A549 treated with RU486 at 1 μM for 4 hours (cell line): ENCODE data around the gene CPT1A. TPM values are rescaled to one million over a fixed set of nuclear protein-coding genes. Genes with fewer than 3 reads are reported as not detected.

Experiments used
- total RNA-seq: library from RNA; stranded (reverse); fragments of 200-300 nt; extraction: Qiagen RNA extraction; gene quantifications from 5 replicates; pipeline ENCODE4 v1.2.3, GENCODE V29; 2022; ENCODE audit warnings: low read depth

The CPT1A gene
- total RNA-seq = 34.6 to 42.8 TPM (median 39.2 TPM) in 5 replicates

DNA sequence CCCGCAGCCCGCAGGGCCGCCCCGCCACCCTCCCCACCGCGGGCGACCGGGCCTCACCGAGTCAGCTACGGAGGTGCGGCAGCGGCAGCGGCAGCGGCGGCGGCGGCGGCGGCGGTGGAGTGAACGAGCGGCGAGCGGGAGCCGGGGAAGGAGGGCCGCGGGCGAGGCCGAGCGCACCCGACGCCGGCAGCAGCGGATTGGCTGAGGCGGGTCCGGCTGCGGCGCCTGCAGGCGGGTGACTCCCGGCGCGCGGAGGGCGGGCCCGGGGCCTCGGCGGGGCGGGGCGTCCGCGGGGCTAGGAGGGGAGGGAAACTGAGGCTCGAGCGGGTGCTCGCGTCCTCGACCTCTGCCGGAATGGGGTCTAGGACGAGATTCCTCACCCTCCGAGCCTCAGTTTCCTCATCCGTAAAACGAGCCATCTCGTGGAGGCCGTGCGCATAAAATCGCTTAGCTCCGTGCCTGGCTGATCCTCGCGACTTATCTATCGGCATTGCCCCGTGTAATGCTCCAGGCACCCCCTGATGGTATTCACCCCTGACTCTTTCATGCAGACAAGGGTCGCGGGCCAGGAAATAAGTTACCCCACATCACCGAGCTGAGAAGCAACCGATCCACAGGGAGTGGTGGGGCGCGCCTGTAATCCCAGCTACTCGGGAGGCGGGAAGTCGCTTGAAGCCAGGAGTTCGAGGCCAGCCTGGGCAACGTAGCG lies at the start of gene CPT1A:
Gene CPT1A (minus strand): TSS at position 199 of the 709 bp plus-strand sequence. CDS start 26,442 bp downstream, outside the sequence.

GRCh38 chr11:68751331-68751856 lies 90.3 kb downstream of the CPT1A start, which contains the start of gene TESMIN:
Gene TESMIN, minus strand, starts transcription at chr11:68751520. Its CDS starts 860 bp downstream, at chr11:68750660.

Other genes starting within 250 kb of the CPT1A start
- gene GAL, start 157.4 kb downstream of the CPT1A start, total RNA-seq = 12.6 to 22.8 TPM (median 19.1 TPM) in 5 replicates
- 3.6 to 7.0 TPM (median 4.8 TPM) in 5 replicates for gene TESMIN, start 90.4 kb downstream of the CPT1A start, total RNA-seq
- 129 to 159 TPM (median 139 TPM) in 5 replicates for gene MRPL21, start 61.9 kb upstream of the CPT1A start, total RNA-seq
- gene IGHMBP2, start 62.0 kb upstream of the CPT1A start, total RNA-seq = 12.5 to 16.6 TPM (median 15.3 TPM) in 5 replicates
- gene MRGPRD, start 139.1 kb upstream of the CPT1A start, total RNA-seq = not detected in 5 replicates
- 0.08 to 0.18 TPM (median 0.14 TPM) in 4 of 5 replicates, not detected in the other for gene MRGPRF, start 171.3 kb upstream of the CPT1A start, total RNA-seq
- 9.1 to 13.9 TPM (median 12.4 TPM) in 5 replicates for gene TPCN2, start 207.0 kb upstream of the CPT1A start, total RNA-seq